ENCODE measurements around the gene RIN3. TPM values are rescaled to one million over a fixed set of nuclear protein-coding genes. Genes with fewer than 3 reads are reported as not detected.

RIN3 gene
- total and polyA plus RNA-seq, 4 donors = 3.4 to 7.4 (median 5.2) TPM

- WGBS (ENCODE audit: insufficient coverage) = 91% methylated on average over 9 of the region's 10 CpGs
- Histone ChIP-seq H3K27ac (ENCODE audit: low read depth, low read length) (no peak overlapping the region), H3K27me3 (ENCODE audit: control insufficient read depth, insufficient read depth, low read length) (no peaks in the 10 kb centered on the region), H3K4me3 (ENCODE audit: low read depth, low read length) (no peak overlapping the region), H3K36me3 (ENCODE audit: control insufficient read depth, insufficient read depth, low read length) (no peaks in the 10 kb centered on the region), H3K4me1 (ENCODE audit: control insufficient read depth, insufficient read depth, low read length) (no peaks in the 10 kb centered on the region), H3K9me3 (ENCODE audit: control insufficient read depth, insufficient read depth, low read length) (no peaks in the 10 kb centered on the region)
- no peak for DNase-seq (ENCODE audit: low read depth in 4 of 6, low spot score in 6 of 6)
Measured at GRCh38 chr14:92613681-92614260, 100.2 kb downstream of the RIN3 start.

- no peak for DNase-seq (ENCODE audit: low read depth in 4 of 6, low spot score in 6 of 6)
- Histone ChIP-seq H3K4me3 (ENCODE audit: low read depth, low read length) (no peak overlapping the region), H3K36me3 (ENCODE audit: control insufficient read depth, insufficient read depth, low read length) (no peaks in the 10 kb centered on the region), H3K9me3 (ENCODE audit: control insufficient read depth, insufficient read depth, low read length) (no peaks in the 10 kb centered on the region), H3K27me3 (ENCODE audit: control insufficient read depth, insufficient read depth, low read length) (no peaks in the 10 kb centered on the region), H3K27ac (ENCODE audit: low read depth, low read length) (no peak overlapping the region), H3K4me1 (ENCODE audit: control insufficient read depth, insufficient read depth, low read length) (no peaks in the 10 kb centered on the region)
- WGBS (ENCODE audit: insufficient coverage) = 85% methylated on average over 4 of the region's 4 CpGs
Measured at GRCh38 chr14:92615451-92615850, 101.9 kb downstream of the RIN3 start.

- WGBS (ENCODE audit: insufficient coverage) = 100% methylated on average over 1 of the region's 5 CpGs
- Histone ChIP-seq H3K4me1 (ENCODE audit: control insufficient read depth, insufficient read depth, low read length) (no peaks in the 10 kb centered on the region), H3K36me3 (ENCODE audit: control insufficient read depth, insufficient read depth, low read length) (no peaks in the 10 kb centered on the region), H3K27me3 (ENCODE audit: control insufficient read depth, insufficient read depth, low read length) (no peaks in the 10 kb centered on the region), H3K9me3 (ENCODE audit: control insufficient read depth, insufficient read depth, low read length) (no peaks in the 10 kb centered on the region), H3K4me3 (ENCODE audit: low read depth, low read length) (no peak overlapping the region), H3K27ac (ENCODE audit: low read depth, low read length) (no peak overlapping the region)
- DNase-seq (ENCODE audit: low read depth in 4 of 6, low spot score in 6 of 6) = no peak
Measured at GRCh38 chr14:92616178-92616577, 102.6 kb downstream of the RIN3 start.

- Histone ChIP-seq H3K9me3 (ENCODE audit: control insufficient read depth, insufficient read depth, low read length) (no peaks in the 10 kb centered on the region), H3K4me1 (ENCODE audit: control insufficient read depth, insufficient read depth, low read length) (no peaks in the 10 kb centered on the region), H3K27ac (ENCODE audit: low read depth, low read length) (no peak overlapping the region), H3K27me3 (ENCODE audit: control insufficient read depth, insufficient read depth, low read length) (no peaks in the 10 kb centered on the region), H3K4me3 (ENCODE audit: low read depth, low read length) (no peak overlapping the region), H3K36me3 (ENCODE audit: control insufficient read depth, insufficient read depth, low read length) (no peaks in the 10 kb centered on the region)
- no peak for DNase-seq (ENCODE audit: low read depth in 4 of 6, low spot score in 6 of 6)
Measured at GRCh38 chr14:92617581-92617980, 104.0 kb downstream of the RIN3 start.

GRCh38 chr14:92619671-92620456 lies 106.3 kb downstream of the RIN3 start:
- WGBS (ENCODE audit: insufficient coverage) = 98% methylated on average over 5 of the region's 11 CpGs
- DNase-seq (ENCODE audit: low read depth in 4 of 6, low spot score in 6 of 6) = no peak

GRCh38 chr14:92622311-92622710 lies 108.7 kb downstream of the RIN3 start:
- no peak overlapping the region for H3K27ac ChIP-seq (ENCODE audit: low read depth, low read length)
- no peak overlapping the region for H3K4me3 ChIP-seq (ENCODE audit: low read depth, low read length)
- H3K27me3 ChIP-seq (ENCODE audit: control insufficient read depth, insufficient read depth, low read length) = no peaks in the 10 kb centered on the region
- no peaks in the 10 kb centered on the region for H3K36me3 ChIP-seq (ENCODE audit: control insufficient read depth, insufficient read depth, low read length)
- no peak for DNase-seq (ENCODE audit: low read depth in 4 of 6, low spot score in 6 of 6)
- peaks cover 2% of the 10 kb centered on the region for H3K9me3 ChIP-seq (ENCODE audit: control insufficient read depth, insufficient read depth, low read length)
- no peaks in the 10 kb centered on the region for H3K4me1 ChIP-seq (ENCODE audit: control insufficient read depth, insufficient read depth, low read length)
- 100% methylated on average over 4 of the region's 4 CpGs for WGBS (ENCODE audit: insufficient coverage)

More at GRCh38 chr14:92619671-92620456, 106.3 kb downstream of the RIN3 start:
- H3K36me3 ChIP-seq (ENCODE audit: control insufficient read depth, insufficient read depth, low read length) = no peaks in the 10 kb centered on the region
- H3K9me3 ChIP-seq (ENCODE audit: control insufficient read depth, insufficient read depth, low read length) = no peaks in the 10 kb centered on the region
- H3K27me3 ChIP-seq (ENCODE audit: control insufficient read depth, insufficient read depth, low read length) = no peaks in the 10 kb centered on the region
- no peak overlapping the region for H3K4me3 ChIP-seq (ENCODE audit: low read depth, low read length)
- H3K27ac ChIP-seq (ENCODE audit: low read depth, low read length) = no peak overlapping the region
- H3K4me1 ChIP-seq (ENCODE audit: control insufficient read depth, insufficient read depth, low read length) = no peaks in the 10 kb centered on the region

- Histone ChIP-seq H3K4me3 (ENCODE audit: low read depth, low read length) (no peak overlapping the region), H3K36me3 (ENCODE audit: control insufficient read depth, insufficient read depth, low read length) (no peaks in the 10 kb centered on the region), H3K27me3 (ENCODE audit: control insufficient read depth, insufficient read depth, low read length) (no peaks in the 10 kb centered on the region), H3K9me3 (ENCODE audit: control insufficient read depth, insufficient read depth, low read length) (peaks cover 8% of the 10 kb centered on the region), H3K27ac (ENCODE audit: low read depth, low read length) (no peak overlapping the region), H3K4me1 (ENCODE audit: control insufficient read depth, insufficient read depth, low read length) (no peaks in the 10 kb centered on the region)
- 86% methylated on average over 9 of the region's 10 CpGs for WGBS (ENCODE audit: insufficient coverage)
- DNase-seq (ENCODE audit: low read depth in 4 of 6, low spot score in 6 of 6) = no peak
Measured at GRCh38 chr14:92624764-92625163, 111.2 kb downstream of the RIN3 start.

GRCh38 chr14:92625213-92625612 lies 111.6 kb downstream of the RIN3 start:
- no peak overlapping the region for H3K27ac ChIP-seq (ENCODE audit: low read depth, low read length)
- no peaks in the 10 kb centered on the region for H3K36me3 ChIP-seq (ENCODE audit: control insufficient read depth, insufficient read depth, low read length)
- no peak overlapping the region for H3K4me3 ChIP-seq (ENCODE audit: low read depth, low read length)
- DNase-seq (ENCODE audit: low read depth in 4 of 6, low spot score in 6 of 6) = no peak
- H3K9me3 ChIP-seq (ENCODE audit: control insufficient read depth, insufficient read depth, low read length) = peaks cover 8% of the 10 kb centered on the region
- H3K4me1 ChIP-seq (ENCODE audit: control insufficient read depth, insufficient read depth, low read length) = no peaks in the 10 kb centered on the region
- WGBS (ENCODE audit: insufficient coverage) = no CpG with 5 or more reads among the region's 5 CpGs
- H3K27me3 ChIP-seq (ENCODE audit: control insufficient read depth, insufficient read depth, low read length) = no peaks in the 10 kb centered on the region

- H3K4me3 ChIP-seq (ENCODE audit: low read depth, low read length) = no peak overlapping the region
- DNase-seq (ENCODE audit: low read depth in 4 of 6, low spot score in 6 of 6) = no peak
- no peaks in the 10 kb centered on the region for H3K27me3 ChIP-seq (ENCODE audit: control insufficient read depth, insufficient read depth, low read length)
- H3K27ac ChIP-seq (ENCODE audit: low read depth, low read length) = no peak overlapping the region
- H3K9me3 ChIP-seq (ENCODE audit: control insufficient read depth, insufficient read depth, low read length) = peaks cover 8% of the 10 kb centered on the region
- H3K4me1 ChIP-seq (ENCODE audit: control insufficient read depth, insufficient read depth, low read length) = no peaks in the 10 kb centered on the region
- WGBS (ENCODE audit: insufficient coverage) = no CpG with 5 or more reads among the region's 3 CpGs
- no peaks in the 10 kb centered on the region for H3K36me3 ChIP-seq (ENCODE audit: control insufficient read depth, insufficient read depth, low read length)
Measured at GRCh38 chr14:92626041-92626440, 112.5 kb downstream of the RIN3 start.

- Histone ChIP-seq H3K36me3 (ENCODE audit: control insufficient read depth, insufficient read depth, low read length) (no peaks in the 10 kb centered on the region), H3K27ac (ENCODE audit: low read depth, low read length) (no peak overlapping the region), H3K27me3 (ENCODE audit: control insufficient read depth, insufficient read depth, low read length) (no peaks in the 10 kb centered on the region), H3K9me3 (ENCODE audit: control insufficient read depth, insufficient read depth, low read length) (peaks cover 8% of the 10 kb centered on the region), H3K4me1 (ENCODE audit: control insufficient read depth, insufficient read depth, low read length) (no peaks in the 10 kb centered on the region), H3K4me3 (ENCODE audit: low read depth, low read length) (no peak overlapping the region)
- no peak for DNase-seq (ENCODE audit: low read depth in 4 of 6, low spot score in 6 of 6)
- 96% methylated on average over 5 of the region's 7 CpGs for WGBS (ENCODE audit: insufficient coverage)
Measured at GRCh38 chr14:92627707-92628215, 114.2 kb downstream of the RIN3 start.

Measured in spinal cord (tissue), 10 donors.